Measurements from ENCODE around the gene MED10.

DNA sequence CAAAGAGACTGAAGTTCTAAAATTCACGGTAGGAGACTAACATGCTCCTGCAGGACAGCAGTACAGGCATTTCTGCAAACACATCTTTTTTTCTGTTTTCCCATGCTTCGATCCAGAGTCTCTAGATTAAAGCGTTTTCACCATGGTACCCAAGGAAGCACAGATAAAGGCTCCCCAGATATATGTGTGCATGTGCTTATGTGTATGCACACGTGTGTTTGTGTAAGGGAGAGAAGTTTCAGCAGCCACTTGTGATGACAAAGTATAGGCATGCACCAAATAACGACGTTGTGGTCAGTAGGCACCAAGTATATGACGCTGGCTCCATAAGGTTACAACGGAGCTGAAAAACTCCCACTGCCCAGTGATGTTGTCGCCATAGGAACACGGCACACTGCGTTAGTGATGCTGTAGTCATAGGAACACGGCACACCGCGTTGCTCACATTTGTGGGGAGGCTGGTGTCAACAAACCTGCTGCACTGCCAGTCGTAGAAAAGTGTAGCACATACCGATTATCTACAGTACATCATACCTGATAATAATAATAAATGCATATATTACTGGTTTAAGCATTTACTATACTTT lies 21.7 kb downstream of the MED10 start:
- TF ChIP-seq ZNF274 (IDR thresholded peaks at IDR 0.05; ENCODE audit: low read depth, low read length) (no peak), SUZ12 (IDR thresholded peaks at IDR 0.05; ENCODE audit: extremely low read depth, insufficient read depth, insufficient read length) (no peak), YY1 (IDR thresholded peaks at IDR 0.05; ENCODE audit: insufficient read depth, insufficient read length) (no peak)

Measured in NT2/D1 (cell line).